CD4-positive, alpha-beta T cell (primary cell): ENCODE results near the gene PRAME. TPM values are rescaled to one million over a fixed set of nuclear protein-coding genes. Genes with fewer than 3 reads are reported as not detected.

Experiments used
- ATAC-seq: fragments of 200-7000 bp; cut with Tn5 transposase; one replicate; pipeline ENCODE4 v1.10.0; 2022; ENCODE audit warnings: mild to moderate bottlenecking; ENCODE audit not compliant: poor library complexity
- CTCF ChIA-PET: fragments of 350-600 bp; sonication (Branson Sonifier 250); formaldehyde crosslinking; loops from one replicate; lab custom pipeline; 2021; ENCODE audit warnings: antibody characterized with exemption, inconsistent platforms; lab: Charles Lee
- POLR2A ChIA-PET: fragments of 350-600 bp; sonication (Branson Sonifier 250); formaldehyde crosslinking; loops from one replicate; lab custom pipeline; 2021; ENCODE audit warnings: antibody characterized with exemption, inconsistent platforms; lab: Charles Lee
- DNase-seq, 14 experiments: peaks; one replicate each; pipeline ENCODE4 v3.0.0-alpha.2; 2013 to 2020; ENCODE audit warnings: mixed read lengths in 2 of 14
- H3K27ac ChIP-seq, 2 donors: one replicate each; pipeline versions ENCODE4 v1.5.1 to v1.7.0; 2013; ENCODE audit warnings: low read length in 2 of 2, low read depth in 1 of 2, mild to moderate bottlenecking in 1 of 2
- H3K27me3 ChIP-seq, 2 experiments: 1 replicate in 1 of 2; 2 replicates in 1 of 2; pipeline versions ENCODE4 v1.6.1 to v1.7.0; 2013; ENCODE audit warnings: low read length in 2 of 2, control low read depth in 1 of 2, mild to moderate bottlenecking in 1 of 2, moderate library complexity in 1 of 2; ENCODE audit not compliant: insufficient read depth in 2 of 2, control insufficient read depth in 1 of 2
- H3K36me3 ChIP-seq: one replicate; pipeline ENCODE4 v1.6.1; 2013; ENCODE audit warnings: low read length, control low read depth; ENCODE audit not compliant: insufficient read depth
- H3K4me1 ChIP-seq: one replicate; pipeline ENCODE4 v1.6.1; 2013; ENCODE audit warnings: low read length, control low read depth; ENCODE audit not compliant: insufficient read depth
- H3K4me3 ChIP-seq: one replicate; pipeline ENCODE4 v1.5.1; 2013; ENCODE audit warnings: mild to moderate bottlenecking, low read length, moderate library complexity
- H3K9me3 ChIP-seq, 2 experiments: 1 replicate in 1 of 2; 2 replicates in 1 of 2; pipeline versions ENCODE4 v1.6.1 to v1.7.0; 2013; ENCODE audit warnings: low read length in 2 of 2, mild to moderate bottlenecking in 2 of 2, control low read depth in 1 of 2, moderate library complexity in 1 of 2; ENCODE audit not compliant: control insufficient read depth in 1 of 2, insufficient read depth in 1 of 2
- H3K27ac Mint-ChIP-seq: one replicate; pipeline ENCODE4 v1.8.0; 2020; ENCODE audit warnings: mixed read lengths
- H3K27me3 Mint-ChIP-seq: one replicate; pipeline ENCODE4 v1.8.0; 2021; ENCODE audit warnings: mixed read lengths
- H3K36me3 Mint-ChIP-seq: one replicate; pipeline ENCODE4 v1.8.0; 2021; ENCODE audit warnings: low read depth, mixed read lengths
- H3K4me1 Mint-ChIP-seq: one replicate; pipeline ENCODE4 v1.8.0; 2021; ENCODE audit warnings: low read depth, mixed read lengths
- H3K4me3 Mint-ChIP-seq: one replicate; pipeline ENCODE4 v1.8.0; 2020; ENCODE audit warnings: mild to moderate bottlenecking, mixed read lengths
- H3K9me3 Mint-ChIP-seq: one replicate; pipeline ENCODE4 v1.8.0; 2020; ENCODE audit warnings: mixed read lengths
- intact Hi-C, 2 experiments: fragments of 100-400 bp; cut with DNase I in 1 of 2; cut with micrococcal nuclease in 1 of 2; formaldehyde crosslinking; loops; one replicate each; pipeline versions ENCODE4 v1.15.1 to v1.9.0; 2023 to 2025; cut with DNase I, micrococcal nuclease
- total RNA-seq, 174 experiments: library from RNA in 2 of 174; stranded (reverse) in 2 of 174; gene quantifications; one replicate each; pipeline ENCODE4 v1.2.3 and lab custom pipeline; 2021 to 2026
- TF ChIP-seq, protein P1 (sequence below): fragments of 200-600 bp; IDR thresholded peaks from one replicate; pipeline ENCODE4 v1.8.0; 2022; ENCODE audit warnings: antibody characterized with exemption, mild to moderate bottlenecking

Gene PRAME
- total RNA-seq, 2 experiments from 2014 or later = not detected

DNA sequence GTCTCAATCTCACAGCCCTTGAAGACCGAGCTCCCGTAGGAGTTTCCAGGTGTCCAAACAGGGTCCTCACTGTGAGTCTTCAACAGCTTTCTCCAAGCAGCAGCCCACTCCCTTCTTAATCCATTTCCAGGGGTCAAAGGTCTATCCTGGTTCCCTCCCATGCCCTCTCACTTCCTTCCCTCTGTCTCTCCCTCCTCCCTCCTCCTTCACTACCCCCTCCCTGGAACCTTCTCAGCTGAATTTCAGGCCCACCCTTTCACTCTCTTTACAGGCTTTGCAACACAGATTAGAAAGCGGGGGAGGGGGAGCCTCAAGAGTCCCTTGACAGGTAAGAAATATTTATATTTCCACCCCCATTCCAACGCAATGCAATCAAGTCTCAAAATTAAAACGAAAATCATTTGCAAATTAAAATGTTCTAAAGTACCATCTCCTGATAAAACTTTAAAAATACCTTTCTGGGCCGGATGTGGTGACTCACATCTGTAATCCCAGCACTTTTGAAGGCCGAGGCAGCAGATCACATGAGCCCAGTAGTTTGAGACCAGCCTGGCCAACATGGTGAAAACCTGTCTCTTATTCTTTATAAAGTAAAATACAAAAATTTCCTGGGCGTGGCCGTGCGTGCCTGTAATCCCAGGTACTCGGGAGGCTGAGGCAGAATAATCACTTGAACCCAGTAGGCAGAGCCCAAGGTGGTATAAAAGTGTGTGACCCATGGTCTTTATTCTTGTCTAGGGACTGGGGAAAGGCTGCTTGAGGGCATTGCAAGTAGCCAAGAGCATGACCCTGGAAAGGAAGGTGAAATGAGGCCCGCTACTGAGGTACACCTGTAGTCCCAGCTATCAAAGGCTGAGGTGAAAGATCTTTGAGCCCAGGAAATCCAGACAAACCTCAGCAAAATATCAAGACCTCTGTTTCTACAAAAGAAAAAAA is 38.1 kb downstream of the PRAME start:
- intact Hi-C loops = no loop called here
- ATAC-seq = no peak
- no peak for DNase-seq
- Mint-ChIP-seq H3K27ac (no peak overlapping the region), H3K4me3 (no peak overlapping the region), H3K9me3 (no peaks in the 10 kb centered on the region), H3K4me1 (no peaks in the 10 kb centered on the region), H3K36me3 (no peaks in the 10 kb centered on the region), H3K27me3 (peaks cover 37% of the 10 kb centered on the region)
- ChIA-PET POLR2A (no interaction called here), CTCF (no interaction called here)
- Histone ChIP-seq H3K27ac (no peak overlapping the region), H3K4me1 (no peaks in the 10 kb centered on the region), H3K27me3 (no peaks in the 10 kb centered on the region), H3K4me3 (no peak overlapping the region), H3K9me3 (no peaks in the 10 kb centered on the region), H3K36me3 (no peaks in the 10 kb centered on the region)
- TF ChIP-seq, protein P1, sequence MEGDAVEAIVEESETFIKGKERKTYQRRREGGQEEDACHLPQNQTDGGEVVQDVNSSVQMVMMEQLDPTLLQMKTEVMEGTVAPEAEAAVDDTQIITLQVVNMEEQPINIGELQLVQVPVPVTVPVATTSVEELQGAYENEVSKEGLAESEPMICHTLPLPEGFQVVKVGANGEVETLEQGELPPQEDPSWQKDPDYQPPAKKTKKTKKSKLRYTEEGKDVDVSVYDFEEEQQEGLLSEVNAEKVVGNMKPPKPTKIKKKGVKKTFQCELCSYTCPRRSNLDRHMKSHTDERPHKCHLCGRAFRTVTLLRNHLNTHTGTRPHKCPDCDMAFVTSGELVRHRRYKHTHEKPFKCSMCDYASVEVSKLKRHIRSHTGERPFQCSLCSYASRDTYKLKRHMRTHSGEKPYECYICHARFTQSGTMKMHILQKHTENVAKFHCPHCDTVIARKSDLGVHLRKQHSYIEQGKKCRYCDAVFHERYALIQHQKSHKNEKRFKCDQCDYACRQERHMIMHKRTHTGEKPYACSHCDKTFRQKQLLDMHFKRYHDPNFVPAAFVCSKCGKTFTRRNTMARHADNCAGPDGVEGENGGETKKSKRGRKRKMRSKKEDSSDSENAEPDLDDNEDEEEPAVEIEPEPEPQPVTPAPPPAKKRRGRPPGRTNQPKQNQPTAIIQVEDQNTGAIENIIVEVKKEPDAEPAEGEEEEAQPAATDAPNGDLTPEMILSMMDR = no peak

DNA sequence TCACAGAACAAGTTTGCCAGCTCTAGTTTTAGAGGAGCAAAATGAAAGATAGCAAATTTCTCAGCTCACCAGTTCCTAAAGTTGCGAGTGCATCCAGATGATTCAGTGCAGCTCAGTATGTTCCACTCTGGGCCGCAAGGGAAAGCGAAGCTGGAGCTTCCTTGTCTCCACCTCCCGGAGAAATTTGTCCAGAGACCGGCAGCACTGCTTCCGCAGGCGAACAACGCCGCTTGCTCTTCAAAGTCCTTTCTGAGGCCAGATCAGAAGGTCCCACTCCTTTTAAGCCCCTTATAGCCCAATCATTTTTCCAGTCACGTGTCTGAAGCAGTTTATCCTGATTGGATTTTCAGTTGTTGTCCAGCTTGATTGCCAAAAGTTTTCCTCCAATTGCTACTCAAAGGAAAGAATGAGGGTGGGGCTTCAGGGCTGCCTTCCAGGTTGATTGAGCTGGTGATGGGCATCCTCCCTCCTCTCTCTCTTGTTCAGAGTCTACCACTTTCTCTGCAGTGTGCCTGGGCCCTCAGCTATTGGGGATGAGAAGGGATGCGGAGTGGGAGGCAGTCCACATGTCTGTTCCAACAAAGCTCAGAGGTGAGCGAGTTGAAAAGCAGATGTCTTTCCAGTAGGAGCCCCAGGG is 38.9 kb downstream of the PRAME start, which contains the start of gene ZNF280A:
ZNF280A (minus strand) TSS at position 251 of the 637 bp plus-strand sequence. CDS start 4,640 bp downstream, outside the sequence.
- no peak within 1 kb of the TSS for H3K27ac ChIP-seq
- ChIA-PET CTCF (no interaction called here), POLR2A (no interaction called here)
- no peak for ATAC-seq
- H3K4me3 ChIP-seq = no peak within 1 kb of the TSS
- H3K36me3 ChIP-seq = no peaks in the 10 kb centered on the region
- no peak within 1 kb of the TSS for H3K4me3 Mint-ChIP-seq
- H3K9me3 ChIP-seq = no peaks in the 10 kb centered on the region
- H3K4me1 ChIP-seq = no peaks in the 10 kb centered on the region
- H3K9me3 Mint-ChIP-seq = no peaks in the 10 kb centered on the region
- TF ChIP-seq, protein P1 = no peak
- H3K27me3 ChIP-seq = no peaks in the 10 kb centered on the region
- H3K27me3 Mint-ChIP-seq = peaks cover 40% of the 10 kb centered on the region
- no peak for DNase-seq
- intact Hi-C loops = no loop called here
- no peak within 1 kb of the TSS for H3K27ac Mint-ChIP-seq
- H3K4me1 Mint-ChIP-seq = no peaks in the 10 kb centered on the region
- H3K36me3 Mint-ChIP-seq = no peaks in the 10 kb centered on the region

DNA sequence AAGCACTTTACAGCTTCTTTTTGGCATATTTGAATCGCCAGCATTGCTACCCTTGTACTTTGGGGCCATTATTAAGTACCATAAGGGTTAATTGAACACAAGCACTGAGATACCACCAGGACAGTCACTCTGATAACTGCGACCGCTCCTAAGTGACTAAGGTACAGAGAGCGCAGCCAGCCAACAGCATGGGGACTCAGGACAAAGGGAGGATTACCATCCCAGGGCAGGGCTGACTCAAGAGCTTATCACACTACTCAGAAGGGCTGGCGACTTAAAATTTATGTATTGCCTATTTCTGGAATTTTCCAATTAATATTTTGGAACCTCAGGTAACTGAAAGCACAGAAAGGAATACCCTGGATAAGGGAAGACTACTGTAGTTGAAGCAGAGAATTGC is 39.5 kb downstream of the PRAME start:
- no peak overlapping the region for H3K4me3 Mint-ChIP-seq
- Histone ChIP-seq H3K36me3 (no peaks in the 10 kb centered on the region), H3K27me3 (peaks cover 0 to 5% of the 10 kb centered on the region in 2 experiments), H3K4me1 (no peaks in the 10 kb centered on the region), H3K9me3 (no peaks in the 10 kb centered on the region), H3K4me3 (no peak overlapping the region), H3K27ac (no peak overlapping the region)
- DNase-seq (no peak), ATAC-seq (no peak)
- peaks cover 45% of the 10 kb centered on the region for H3K27me3 Mint-ChIP-seq
- no peaks in the 10 kb centered on the region for H3K4me1 Mint-ChIP-seq
- H3K36me3 Mint-ChIP-seq = no peaks in the 10 kb centered on the region
- H3K27ac Mint-ChIP-seq = no peak overlapping the region
- CTCF ChIA-PET = no interaction called here
- POLR2A ChIA-PET = no interaction called here
- H3K9me3 Mint-ChIP-seq = no peaks in the 10 kb centered on the region
- TF ChIP-seq, protein P1 = no peak
- intact Hi-C loops = no loop called here
